GM15510 (cell line): Measurements from ENCODE around the gene TCF4.

Experiments used
- POLR2A ChIP-seq: IDR thresholded peaks from 3 replicates; pipeline ENCODE4 v1.6.1; 2011; ENCODE audit warnings: borderline replicate concordance; ENCODE audit not compliant: insufficient read length; ENCODE audit errors: extremely low read depth

The TCF4 gene

DNA sequence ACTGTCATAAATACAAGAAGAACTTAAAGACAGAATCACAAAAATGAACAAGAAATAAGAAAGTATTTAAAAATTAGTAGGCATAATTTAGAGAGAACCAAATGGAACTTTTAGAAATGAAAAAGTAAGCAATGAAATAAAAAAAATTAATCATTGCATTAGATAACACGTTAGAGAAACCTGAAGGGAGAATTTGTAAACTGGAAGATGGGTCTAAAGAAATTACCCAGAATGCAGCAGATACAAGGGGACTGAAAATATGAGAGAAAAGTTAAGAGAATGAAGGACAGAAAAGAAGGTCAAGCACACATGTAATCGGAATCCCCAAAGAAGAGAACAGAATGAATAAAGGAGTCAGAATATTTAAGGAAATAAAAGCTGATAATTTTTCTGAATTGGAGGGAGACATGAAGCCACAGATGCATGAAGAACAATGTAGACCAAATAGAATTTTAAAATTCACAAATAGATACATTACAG is 21.5 kb downstream of the TCF4 start:
- no peak for TF ChIP-seq POLR2A

DNA sequence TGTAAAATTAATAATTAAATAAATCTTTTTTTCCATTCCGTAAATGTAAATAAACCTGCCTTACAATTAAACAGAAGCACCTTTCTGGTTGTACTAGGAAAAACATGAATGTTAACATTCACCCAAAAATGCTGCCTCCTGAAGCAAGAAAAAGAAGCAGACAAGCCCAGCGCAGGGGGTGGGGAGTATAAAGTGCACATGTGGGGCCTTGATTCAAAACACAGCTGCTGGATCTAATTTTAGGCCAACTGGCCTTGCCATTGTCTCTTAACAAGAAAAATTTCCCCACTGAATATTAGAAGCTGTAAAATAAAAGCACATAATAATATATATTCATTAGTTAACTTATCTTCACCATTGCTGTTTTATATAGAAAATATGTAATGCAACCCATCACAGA is 28.3 kb downstream of the TCF4 start:
- no peak for TF ChIP-seq POLR2A

DNA sequence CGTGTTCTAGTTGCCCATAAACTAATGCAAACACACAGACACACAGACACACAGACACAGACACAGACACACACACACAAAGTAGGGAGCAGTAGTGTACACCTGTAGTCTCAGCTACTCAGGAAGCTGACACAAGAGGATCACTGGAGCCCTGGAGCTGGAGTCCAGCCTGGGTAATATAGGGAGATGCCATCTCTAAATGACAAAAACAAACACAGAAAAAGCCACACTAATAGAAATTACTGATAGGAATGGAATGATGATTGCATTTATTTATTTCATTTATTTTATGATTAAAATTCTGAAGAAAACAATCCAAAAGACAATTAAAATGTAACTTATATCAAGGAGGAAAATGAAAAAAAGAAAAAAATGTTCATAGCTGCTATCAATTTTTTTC is 30.8 kb downstream of the TCF4 start:
- TF ChIP-seq POLR2A: no peak

DNA sequence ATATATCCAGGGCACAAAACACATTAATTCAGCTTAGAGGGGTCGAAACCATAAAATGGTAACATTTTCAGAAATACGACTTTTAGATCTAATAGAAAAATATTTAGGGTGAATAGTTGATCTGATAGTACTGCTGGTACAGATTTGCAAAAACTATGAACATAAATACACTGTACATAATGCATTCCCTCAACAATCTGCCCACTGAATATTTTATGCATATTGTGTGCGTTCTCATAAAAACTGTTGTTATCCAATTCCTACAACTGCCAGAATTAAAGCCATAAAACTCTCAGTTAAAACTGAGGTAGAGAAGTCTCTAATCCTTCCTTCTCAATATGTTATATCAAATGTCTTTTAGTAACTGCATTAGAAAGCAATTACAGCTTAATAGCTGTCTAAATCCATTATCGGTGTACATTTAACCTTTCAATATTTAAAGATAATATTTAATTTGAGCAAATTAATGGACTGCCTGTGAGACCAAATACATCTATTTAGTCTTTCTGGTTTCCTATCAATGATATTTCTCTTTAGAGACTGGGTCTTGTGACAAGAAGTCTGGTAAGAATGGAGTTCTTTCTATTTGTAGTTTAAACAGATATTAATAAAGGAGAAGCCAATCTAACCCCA is 32.5 kb downstream of the TCF4 start:
- TF ChIP-seq POLR2A: no peak

DNA sequence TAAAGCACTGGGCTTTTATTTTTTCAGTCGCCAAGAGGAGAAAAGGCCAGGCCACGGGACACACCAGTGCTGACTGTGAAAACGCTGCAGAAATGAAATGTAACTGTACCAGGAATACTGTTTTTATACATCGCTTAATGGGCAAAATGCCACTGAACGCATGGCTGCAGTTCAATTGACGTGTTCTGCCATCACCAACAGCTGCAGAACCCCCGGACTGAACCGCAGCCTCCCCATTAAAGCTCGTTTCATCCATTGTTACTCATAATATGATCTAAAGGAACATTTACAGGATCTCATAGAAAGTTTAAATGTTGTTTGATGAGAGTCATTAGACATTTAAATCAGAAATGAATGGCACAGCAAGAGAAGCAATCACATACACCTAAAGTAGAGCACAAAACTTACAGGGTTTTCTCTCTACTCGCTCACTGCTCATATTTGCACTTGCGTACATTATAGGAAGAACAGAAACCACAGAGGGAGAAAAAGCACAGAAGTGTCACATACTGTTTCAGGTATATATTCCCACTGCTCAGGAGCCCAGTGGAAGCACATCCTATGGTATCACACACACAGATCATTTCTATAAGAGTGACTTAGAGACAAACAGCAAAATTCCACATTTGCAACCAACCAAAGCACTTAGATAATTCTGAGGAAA is 35.3 kb downstream of the TCF4 start:
- TF ChIP-seq POLR2A: no peak

DNA sequence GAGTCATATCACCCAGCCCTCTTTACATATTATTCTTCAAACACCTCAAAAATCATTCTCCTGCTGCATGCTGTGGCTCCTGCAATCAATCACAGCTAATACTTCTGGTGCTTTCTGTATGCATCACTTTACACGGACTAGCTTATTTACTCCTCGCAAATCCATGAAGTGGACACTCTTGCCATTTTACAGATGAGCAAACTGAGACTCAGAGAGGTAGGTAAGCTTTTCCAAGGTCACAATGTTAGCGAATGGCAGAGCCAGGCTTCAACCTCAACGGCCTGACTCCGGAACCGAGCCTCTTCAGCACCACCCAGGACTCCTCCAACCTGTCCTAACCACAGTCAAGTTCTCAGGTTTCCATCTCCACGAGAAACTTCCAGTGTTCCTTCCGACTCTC is 36.8 kb downstream of the TCF4 start:
- no peak for TF ChIP-seq POLR2A

DNA sequence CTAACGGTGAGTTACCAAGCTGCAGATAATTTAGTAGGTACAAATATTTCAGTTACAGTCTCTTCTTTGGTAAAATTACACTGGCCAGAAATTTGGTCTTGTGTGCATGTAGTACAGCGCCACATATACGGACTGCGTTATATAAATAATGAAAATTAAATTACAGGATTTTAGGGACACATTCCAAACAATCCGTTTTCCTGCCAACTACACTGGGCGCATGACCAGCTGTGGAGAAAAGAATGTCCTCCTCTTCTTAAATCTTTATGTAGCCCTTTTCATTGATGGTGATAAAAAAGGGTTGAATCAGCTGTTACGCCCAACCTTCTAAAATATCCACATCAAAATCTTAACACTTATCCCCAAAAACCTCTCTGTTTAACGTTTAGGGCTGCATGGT is 37.5 kb downstream of the TCF4 start:
- no peak for TF ChIP-seq POLR2A

DNA sequence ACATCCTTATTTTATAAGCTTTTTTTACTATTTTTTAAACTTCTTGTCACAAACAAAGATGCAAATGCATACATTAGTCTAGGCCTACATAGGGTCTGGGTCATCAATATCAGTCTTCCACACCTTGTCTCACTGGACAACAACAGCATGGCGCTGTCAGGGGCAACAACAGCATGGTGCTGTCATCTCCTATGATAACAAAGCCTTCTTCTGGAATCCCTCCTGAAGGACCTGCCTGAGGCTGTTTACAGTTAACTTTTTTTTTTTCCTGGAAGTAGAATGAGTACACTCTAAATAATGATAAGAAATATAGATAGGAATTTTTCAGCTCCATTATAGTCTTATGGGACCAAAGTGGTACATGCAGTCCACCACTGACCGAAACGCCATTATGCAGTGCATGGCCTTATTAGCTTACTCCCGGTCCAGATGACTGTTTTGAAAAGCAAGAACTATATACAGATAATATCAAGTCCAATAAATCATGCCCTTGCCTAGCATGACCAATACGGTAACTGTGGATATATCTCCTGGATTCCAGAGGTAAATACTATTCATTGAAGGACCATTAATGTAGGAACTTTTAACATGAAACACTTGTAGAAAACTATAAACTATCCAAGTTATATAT is 38.4 kb downstream of the TCF4 start:
- TF ChIP-seq POLR2A: no peak

DNA sequence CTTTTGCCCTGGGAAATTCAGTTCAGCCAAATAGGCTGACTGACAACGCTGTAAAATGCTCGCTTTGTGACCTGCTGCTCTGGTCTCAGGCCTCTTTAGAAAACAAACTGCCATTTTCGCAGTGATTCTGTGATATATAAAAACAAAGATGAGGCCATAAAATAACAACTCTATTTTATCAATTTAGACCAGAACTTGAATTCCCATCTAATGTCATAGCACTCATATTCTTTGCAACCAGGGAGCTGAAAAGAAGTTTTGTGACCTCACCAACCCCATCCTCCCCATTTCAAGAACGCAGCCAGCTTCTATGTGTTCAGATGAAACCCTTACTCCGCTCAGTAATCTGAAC is 40.3 kb downstream of the TCF4 start:
- TF ChIP-seq POLR2A: no peak

DNA sequence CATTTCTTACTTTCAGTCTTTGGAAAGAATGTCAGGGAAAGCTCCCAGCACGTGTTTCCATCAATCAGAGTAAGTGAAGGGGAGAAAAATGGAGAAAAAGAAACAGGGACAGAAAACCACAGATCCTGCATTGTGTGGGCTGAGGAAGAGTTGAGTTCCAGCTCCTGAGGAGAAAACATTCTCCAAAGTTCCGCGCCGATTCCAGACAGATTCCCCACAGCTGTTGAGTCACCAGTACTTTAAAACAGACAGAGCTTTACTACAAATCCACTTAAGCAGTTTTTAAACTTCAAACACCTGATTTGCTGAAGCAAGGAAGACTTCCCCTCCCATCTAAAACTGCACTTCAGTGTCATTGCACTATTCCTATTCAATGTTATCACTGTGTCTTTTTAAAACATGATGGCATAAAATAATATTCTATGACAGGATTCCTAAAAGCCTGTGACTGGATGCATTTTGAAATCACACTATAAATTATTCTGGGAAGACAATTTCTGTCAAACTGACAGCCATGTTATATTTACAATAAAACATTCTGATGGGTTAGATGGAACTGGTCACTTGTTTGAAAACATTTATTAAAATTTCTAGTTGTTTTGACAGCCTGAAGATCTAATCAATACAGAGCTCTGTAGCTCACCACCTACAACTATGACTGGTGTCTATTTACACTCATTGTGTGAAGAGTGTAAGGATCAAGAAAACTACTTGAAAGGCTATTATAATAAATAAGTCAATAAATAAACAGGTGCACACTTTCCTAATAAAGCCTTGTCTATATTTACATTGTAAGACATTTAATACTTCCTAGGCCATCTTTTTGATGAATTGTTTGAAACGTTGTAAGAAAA is 40.9 kb downstream of the TCF4 start:
- TF ChIP-seq POLR2A: no peak

DNA sequence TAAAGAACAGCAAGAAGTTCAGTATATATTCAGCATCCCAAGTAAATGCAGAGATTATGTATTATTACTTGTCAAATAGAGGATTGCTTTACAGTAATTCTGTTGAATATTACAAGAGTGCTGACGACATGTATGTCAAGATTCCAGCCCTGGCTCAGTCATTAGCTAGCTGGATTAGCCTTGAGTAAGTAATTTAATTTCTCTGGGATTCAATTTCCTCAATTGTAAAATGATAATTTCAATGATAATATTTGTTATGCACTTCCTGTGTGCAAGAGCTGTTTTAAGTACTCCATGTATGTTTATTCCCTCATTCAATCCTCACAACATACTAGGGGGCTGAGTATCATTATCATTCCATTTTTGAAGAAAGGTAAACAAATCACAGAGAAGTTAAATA is 44.0 kb downstream of the TCF4 start:
- TF ChIP-seq POLR2A: no peak

DNA sequence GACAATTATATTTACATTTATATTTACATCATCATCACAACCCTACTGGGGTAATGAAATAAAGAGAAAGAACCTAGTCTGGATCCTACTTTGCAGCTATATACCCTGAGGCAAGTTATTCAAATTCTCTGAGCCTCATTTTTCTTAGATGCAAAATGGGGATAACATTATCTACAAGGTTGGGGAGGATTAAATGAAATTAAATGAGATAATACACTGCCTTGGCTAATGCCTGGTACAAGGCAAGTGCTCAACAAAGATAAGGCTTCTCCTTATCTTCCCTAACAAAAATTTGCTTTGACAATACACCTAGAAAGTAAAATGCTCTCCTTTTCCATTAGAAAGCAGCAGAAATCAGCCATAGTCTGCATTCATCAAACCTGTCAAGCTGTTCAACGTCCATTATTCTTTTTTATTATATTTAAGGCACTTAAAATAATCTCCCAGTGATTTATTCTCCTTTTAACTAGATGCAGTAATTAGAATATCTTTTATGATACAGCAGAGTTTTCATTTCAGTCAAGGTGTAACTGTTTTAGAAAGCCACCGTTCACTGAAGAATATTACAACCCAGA is 44.8 kb downstream of the TCF4 start:
- no peak for TF ChIP-seq POLR2A

DNA sequence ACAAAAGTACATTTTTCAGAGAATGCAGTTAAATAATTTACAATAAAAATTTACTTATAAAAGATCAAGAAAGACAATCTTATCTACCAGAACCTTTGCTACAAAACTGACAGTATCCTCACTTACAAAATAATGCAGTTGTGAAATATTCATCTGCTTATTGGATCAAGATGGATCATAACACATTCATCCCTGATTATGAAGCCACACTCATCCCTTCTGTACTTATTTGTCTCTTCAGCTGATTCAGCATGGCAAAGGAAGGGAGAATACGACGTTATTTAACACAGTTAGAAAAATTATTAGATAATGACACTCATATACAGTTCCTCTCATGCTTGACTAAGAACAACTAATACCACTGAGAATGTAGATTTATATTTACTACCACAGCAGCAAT is 46.4 kb downstream of the TCF4 start:
- TF ChIP-seq POLR2A: no peak

DNA sequence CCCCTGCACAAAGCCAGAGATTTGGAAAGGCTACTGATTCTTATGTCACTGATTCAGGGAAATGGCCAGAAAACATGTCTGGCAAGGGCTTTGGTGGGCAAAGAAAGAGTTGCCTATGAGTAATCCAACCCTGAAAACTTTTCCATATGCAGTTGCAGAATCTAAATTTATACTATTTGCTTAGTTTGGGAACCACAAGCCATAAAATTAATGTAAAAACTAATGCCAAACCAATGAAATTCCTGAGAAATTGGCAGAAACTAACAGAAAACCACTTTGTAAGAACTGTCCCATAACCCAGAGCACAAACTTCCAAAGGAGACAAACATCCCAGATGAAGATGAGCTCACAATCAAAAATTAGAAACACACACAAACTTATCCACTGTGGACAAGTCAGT is 48.8 kb downstream of the TCF4 start:
- no peak for TF ChIP-seq POLR2A

DNA sequence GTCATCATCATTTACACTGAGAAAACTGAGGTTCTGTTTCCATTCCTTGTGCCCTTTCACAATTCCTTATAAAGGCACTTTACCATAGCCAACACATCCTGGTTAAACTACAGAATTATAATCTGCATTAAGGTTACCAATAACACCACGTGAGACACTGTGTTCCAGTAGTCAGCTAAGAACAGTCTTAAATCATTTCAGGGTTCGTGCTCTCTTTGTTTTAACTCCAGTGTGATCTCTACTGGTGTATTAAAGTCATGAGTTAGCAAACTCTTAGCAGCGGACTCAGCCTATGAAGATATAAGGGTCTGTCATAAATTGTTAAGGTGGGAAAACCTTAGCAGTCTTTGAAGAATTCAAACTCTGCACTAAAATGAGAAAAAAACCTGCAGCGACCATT is 53.0 kb downstream of the TCF4 start:
- no peak for TF ChIP-seq POLR2A
